HFFc6 (cell line): Measurements from ENCODE around the gene CERS3. TPM values are rescaled to one million over a fixed set of nuclear protein-coding genes. Genes with fewer than 3 reads are reported as not detected.
A peak's percentile ranks its signal among the peaks of the same experiment; 100 is the strongest.

ENCODE experiments used
- DNase-seq: peaks from one replicate; pipeline ENCODE4 v3.0.0-alpha.2; 2018
- H3K27ac Mint-ChIP-seq: 2 replicates; pipeline ENCODE4 v1.8.0; 2020; ENCODE audit warnings: mild to moderate bottlenecking, mixed read lengths
- H3K27me3 Mint-ChIP-seq: 2 replicates; pipeline ENCODE4 v1.8.0; 2021; ENCODE audit warnings: mild to moderate bottlenecking, moderate library complexity, mixed read lengths; ENCODE audit not compliant: insufficient read depth
- H3K36me3 Mint-ChIP-seq: 2 replicates; pipeline ENCODE4 v1.8.0; 2021; ENCODE audit warnings: low read depth, mixed read lengths
- H3K4me1 Mint-ChIP-seq: 2 replicates; pipeline ENCODE4 v1.8.0; 2020; ENCODE audit warnings: low read depth, mixed read lengths
- H3K4me3 Mint-ChIP-seq: 2 replicates; pipeline ENCODE4 v1.8.0; 2020; ENCODE audit warnings: mild to moderate bottlenecking, moderate library complexity, mixed read lengths
- H3K9me3 Mint-ChIP-seq: 2 replicates; pipeline ENCODE4 v1.8.0; 2020; ENCODE audit warnings: mild to moderate bottlenecking, mixed read lengths
- CTCF ChIP-seq: fragments of 200-600 bp; sonication (generic); IDR thresholded peaks from 2 replicates; pipeline ENCODE4 v1.5.0; 2021; ENCODE audit warnings: antibody characterized with exemption, mild to moderate bottlenecking
- total RNA-seq, 6 experiments: library from RNA; stranded (reverse); fragmentation: NEBNext Ultra II Directional; extraction: Animal tissue kit (Norgen Biotek cat#: 25700); gene quantifications; 2 replicates in 1 of 6; 3 replicates in 5 of 6; pipeline ENCODE4 v1.2.3, GENCODE V29; 2021

Gene CERS3
- total RNA-seq, 6 experiments from 2014 or later = not detected

DNA sequence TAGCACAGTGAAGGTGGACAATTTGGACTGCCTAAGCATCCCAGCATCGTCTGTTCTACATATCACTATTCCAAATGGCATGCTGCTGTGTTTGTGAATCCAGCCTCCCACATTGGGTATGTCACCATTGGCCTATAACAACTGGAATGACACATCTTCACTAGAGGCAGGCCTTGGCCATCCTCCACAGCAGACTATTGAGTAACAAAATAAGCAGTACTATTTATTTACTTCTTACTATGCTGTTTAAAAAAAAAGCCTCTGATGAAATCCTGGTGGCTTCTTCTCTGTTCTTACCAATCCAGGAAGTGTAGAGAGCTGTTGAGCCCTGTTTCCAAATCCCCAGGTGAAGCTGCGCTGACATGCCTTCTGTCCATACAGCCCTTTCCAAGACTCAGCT lies 30.6 kb upstream of the CERS3 start:
- Mint-ChIP-seq H3K27ac (no peak overlapping the region), H3K27me3 (no peaks in the 10 kb centered on the region; the same call in 1 of the 2 replicates), H3K4me3 (no peak overlapping the region), H3K9me3 (peaks cover 17% of the 10 kb centered on the region), H3K4me1 (no peaks in the 10 kb centered on the region), H3K36me3 (no peaks in the 10 kb centered on the region)
- no peak for TF ChIP-seq CTCF
- peak; percentile 33 for DNase-seq

- TF ChIP-seq CTCF = no peak
- H3K4me3 Mint-ChIP-seq = no peak overlapping the region
- H3K9me3 Mint-ChIP-seq = peaks cover 20% of the 10 kb centered on the region
- no peak overlapping the region for H3K27ac Mint-ChIP-seq
- H3K36me3 Mint-ChIP-seq = peaks cover 4% of the 10 kb centered on the region
- no peak for DNase-seq
- no peaks in the 10 kb centered on the region; the same call in 1 of the 2 replicates for H3K27me3 Mint-ChIP-seq
- H3K4me1 Mint-ChIP-seq = no peaks in the 10 kb centered on the region
Measured at GRCh38 chr15:100558771-100559254, 30.1 kb upstream of the CERS3 start.

DNA sequence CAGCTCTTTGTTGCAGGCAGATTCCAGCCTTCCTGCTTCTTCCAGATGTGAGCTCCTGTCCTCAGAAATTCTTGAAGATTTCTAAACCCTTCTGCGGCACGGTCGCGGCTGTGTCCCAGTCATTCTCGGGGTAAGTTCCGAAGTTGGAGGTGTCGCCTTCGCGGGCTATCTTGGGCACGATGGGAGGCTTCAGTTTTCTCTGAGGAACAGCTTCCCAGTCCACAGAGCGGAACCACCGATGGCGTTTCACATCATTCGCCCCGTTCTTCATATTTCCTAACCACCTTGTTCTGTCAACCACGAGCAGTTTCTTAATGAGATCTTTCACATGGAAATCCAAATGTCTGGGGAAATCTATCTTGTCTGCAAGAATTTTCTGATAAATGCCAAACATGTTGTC lies 24.7 kb upstream of the CERS3 start:
- Mint-ChIP-seq H3K36me3 (peaks cover 5% of the 10 kb centered on the region), H3K4me3 (no peak overlapping the region), H3K27me3 (no peaks in the 10 kb centered on the region), H3K27ac (no peak overlapping the region), H3K4me1 (no peaks in the 10 kb centered on the region), H3K9me3 (peaks cover 29% of the 10 kb centered on the region)
- no peak for DNase-seq
- no peak for TF ChIP-seq CTCF

DNA sequence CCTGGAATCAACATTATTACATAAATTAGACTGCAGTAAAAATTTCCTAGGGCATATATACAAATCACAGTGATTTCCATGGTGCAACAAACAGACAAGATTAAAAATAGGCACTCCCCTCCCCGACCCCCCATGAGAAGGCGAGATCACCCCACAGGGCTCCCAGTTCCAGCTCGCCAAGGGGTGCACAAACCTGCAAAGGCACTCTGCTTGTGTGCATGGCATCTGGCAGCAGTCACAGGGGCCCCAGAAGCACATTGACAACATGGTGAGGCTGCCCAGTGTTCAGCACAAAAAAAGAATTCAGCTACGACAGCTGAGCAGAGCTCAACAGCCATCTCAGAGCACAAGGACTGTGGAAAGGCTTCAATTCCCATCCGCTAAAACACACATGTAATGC lies 19.2 kb upstream of the CERS3 start:
- no peak overlapping the region for H3K27ac Mint-ChIP-seq

DNA sequence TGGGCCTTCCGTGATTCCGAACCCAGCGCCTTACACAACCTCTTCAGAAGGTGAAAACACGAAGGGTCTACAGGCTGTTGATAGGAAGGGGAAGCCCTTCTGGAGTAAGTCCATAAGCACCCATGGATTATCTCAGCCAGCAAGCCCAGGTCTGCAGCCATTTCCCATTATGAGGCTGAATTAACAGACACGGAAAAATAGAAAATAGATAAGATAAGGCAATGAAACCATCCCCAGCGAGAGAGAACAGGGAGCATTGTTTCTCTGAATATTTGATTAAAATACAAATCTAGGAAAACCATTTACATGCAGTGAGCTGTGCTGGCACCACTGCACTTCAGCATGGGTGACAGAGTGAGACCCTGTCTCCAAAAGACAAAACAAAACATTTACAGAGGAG lies 16.2 kb upstream of the CERS3 start:
- peaks cover 5% of the 10 kb centered on the region; the same call in 1 of the 2 replicates for H3K9me3 Mint-ChIP-seq
- DNase-seq = no peak
- TF ChIP-seq CTCF = no peak
- no peak overlapping the region for H3K27ac Mint-ChIP-seq
- no peaks in the 10 kb centered on the region; the same call in 1 of the 2 replicates for H3K27me3 Mint-ChIP-seq
- no peak overlapping the region for H3K4me3 Mint-ChIP-seq
- H3K36me3 Mint-ChIP-seq = no peaks in the 10 kb centered on the region
- H3K4me1 Mint-ChIP-seq = no peaks in the 10 kb centered on the region

More for the DNA sequence above, 19.2 kb upstream of the CERS3 start:
- no peak for DNase-seq
- no peak for TF ChIP-seq CTCF
- H3K9me3 Mint-ChIP-seq = peaks cover 13% of the 10 kb centered on the region; the same call in 1 of the 2 replicates
- no peaks in the 10 kb centered on the region; the same call in 1 of the 2 replicates for H3K27me3 Mint-ChIP-seq
- H3K4me1 Mint-ChIP-seq = no peaks in the 10 kb centered on the region
- H3K36me3 Mint-ChIP-seq = no peaks in the 10 kb centered on the region
- H3K4me3 Mint-ChIP-seq = no peak overlapping the region
